Measurements from ENCODE around the gene LRRFIP1. TPM values are rescaled to one million over a fixed set of nuclear protein-coding genes. Genes with fewer than 3 reads are reported as not detected.

The LRRFIP1 gene
- total RNA-seq = 64.3 and 70.9 TPM in 2 replicates

GRCh38 chr2:237627441-237628246, at the start of gene LRRFIP1:
TSS of gene LRRFIP1 (plus strand) at chr2:237627587. CDS start at chr2:237627645, 58 bp downstream.

GRCh38 chr2:237590272-237591140, 36.9 kb upstream of the LRRFIP1 start, which contains the start of gene RAB17:
TSS of gene RAB17 (minus strand) at chr2:237590734. CDS start at chr2:237586154, 4,580 bp downstream.

GRCh38 chr2:237798236-237799059, 171.1 kb downstream of the LRRFIP1 start, which contains the start of gene RBM44:
TSS of gene RBM44 (plus strand) at chr2:237798779. CDS start at chr2:237813610, 14,831 bp downstream.

Other genes with a start within 250 kb of the LRRFIP1 start
- gene COL6A3, start 213.4 kb upstream of the LRRFIP1 start, total RNA-seq = 1,153 and 1,391 TPM in 2 replicates
- gene MLPH, start 140.3 kb upstream of the LRRFIP1 start, total RNA-seq = 39.3 and 40.9 TPM in 2 replicates
- not detected in 2 replicates for gene PRLH, start 61.0 kb upstream of the LRRFIP1 start, total RNA-seq
- gene RAB17, start 36.9 kb upstream of the LRRFIP1 start, total RNA-seq = not detected in 2 replicates
- under 0.01 TPM in 2 replicates for gene RBM44, start 171.2 kb downstream of the LRRFIP1 start, total RNA-seq
- 259 and 297 TPM in 2 replicates for gene RAMP1, start 232.0 kb downstream of the LRRFIP1 start, total RNA-seq